Esophagus (tissue), 2 donors: ENCODE data around the gene NUDT21. TPM values are rescaled to one million over a fixed set of nuclear protein-coding genes. Genes with fewer than 3 reads are reported as not detected.

Experiments used
- H3K27ac ChIP-seq, 2 donors: one replicate each; pipeline ENCODE4 v1.5.1; 2013; ENCODE audit warnings: low read depth in 2 of 2, mild to moderate bottlenecking in 2 of 2, inconsistent platforms in 1 of 2, low read length in 1 of 2, moderate library complexity in 1 of 2
- H3K27me3 ChIP-seq, 2 donors: one replicate each; pipeline ENCODE4 v1.6.1; 2013; ENCODE audit warnings: low read length in 2 of 2, control low read depth in 1 of 2, mild to moderate bottlenecking in 1 of 2; ENCODE audit not compliant: insufficient read depth in 2 of 2, control insufficient read depth in 1 of 2
- H3K36me3 ChIP-seq, 2 donors: one replicate each; pipeline ENCODE4 v1.6.1; 2013; ENCODE audit warnings: low read length in 1 of 2; ENCODE audit not compliant: control insufficient read depth in 2 of 2, insufficient read depth in 2 of 2
- H3K4me1 ChIP-seq, 2 donors: one replicate each; pipeline ENCODE4 v1.6.1; 2013; ENCODE audit warnings: low read length in 1 of 2; ENCODE audit not compliant: control insufficient read depth in 2 of 2, insufficient read depth in 2 of 2
- H3K4me3 ChIP-seq, 2 donors: one replicate each; pipeline ENCODE4 v1.5.1; 2013; ENCODE audit warnings: low read length in 2 of 2, mild to moderate bottlenecking in 2 of 2, low read depth in 1 of 2, moderate library complexity in 1 of 2
- H3K9me3 ChIP-seq, 2 donors: one replicate each; pipeline ENCODE4 v1.6.1; 2013; ENCODE audit warnings: mild to moderate bottlenecking in 2 of 2, low read depth in 1 of 2, low read length in 1 of 2, moderate library complexity in 1 of 2; ENCODE audit not compliant: control insufficient read depth in 2 of 2, insufficient read depth in 1 of 2
- WGBS, 2 donors: extraction: QIAGEN DNeasy Blood & Tissue Kit; methylation state at CpG; one replicate each; pipeline ENCODE4 v1.1.7; 2013; 5-methylcytosine and 5-hydroxymethylcytosine counted together
- polyA plus RNA-seq, 2 donors: library from polyadenylated mRNA; stranded (reverse); fragments of 200-250 nt; gene quantifications; one replicate each; pipeline ENCODE4 v1.2.3, GENCODE V29; 2013
- donor health status: healthy with polysubstance abuse.
- donor health status: Bipolar disorder and iron deficiency.

Gene NUDT21
- polyA plus RNA-seq, 2 donors = 29.5 to 40.1 TPM

- H3K4me1 ChIP-seq = no peaks in the 10 kb centered on the region
- no peaks in the 10 kb centered on the region for H3K27me3 ChIP-seq
- no peaks in the 10 kb centered on the region for H3K9me3 ChIP-seq
- no peak overlapping the region for H3K4me3 ChIP-seq
- H3K36me3 ChIP-seq = peaks cover 2 to 7% of the 10 kb centered on the region in 2 donors
- WGBS, 2 donors = 97 to 98% methylated on average over 1 of the region's 1 CpG
- no peak overlapping the region for H3K27ac ChIP-seq
These were observed 13.1 kb downstream of the NUDT21 start for GRCh38 chr16:56438038-56438437.

GRCh38 chr16:56436258-56436657, 14.9 kb downstream of the NUDT21 start:
- Histone ChIP-seq H3K27me3 (no peaks in the 10 kb centered on the region), H3K4me1 (no peaks in the 10 kb centered on the region), H3K4me3 (no peak overlapping the region), H3K36me3 (peaks cover 2 to 7% of the 10 kb centered on the region in 2 donors), H3K27ac (no peak overlapping the region), H3K9me3 (no peaks in the 10 kb centered on the region)

GRCh38 chr16:56428091-56428490, 23.0 kb downstream of the NUDT21 start:
- H3K27me3 ChIP-seq = no peaks in the 10 kb centered on the region
- H3K27ac ChIP-seq = peak overlapping the region in 1 of 2 donors; percentile 16
- H3K9me3 ChIP-seq = no peaks in the 10 kb centered on the region
- peaks cover 0 to 2% of the 10 kb centered on the region in 2 donors for H3K36me3 ChIP-seq
- 53 to 57% methylated on average over 1 of the region's 1 CpG for WGBS, 2 donors
- no peak overlapping the region for H3K4me3 ChIP-seq
- H3K4me1 ChIP-seq = no peaks in the 10 kb centered on the region

- peaks cover 0 to 2% of the 10 kb centered on the region in 2 donors for H3K36me3 ChIP-seq
- H3K9me3 ChIP-seq = no peaks in the 10 kb centered on the region
- no peak overlapping the region for H3K4me3 ChIP-seq
- peak overlapping the region in 1 of 2 donors; percentile 75 for H3K27ac ChIP-seq
- WGBS, 2 donors = 59 to 62% methylated on average over 4 of the region's 4 CpGs
- peaks cover 3 to 4% of the 10 kb centered on the region in 2 donors for H3K4me1 ChIP-seq
- H3K27me3 ChIP-seq = no peaks in the 10 kb centered on the region
These were observed 24.5 kb downstream of the NUDT21 start for GRCh38 chr16:56426585-56426984.

DNA sequence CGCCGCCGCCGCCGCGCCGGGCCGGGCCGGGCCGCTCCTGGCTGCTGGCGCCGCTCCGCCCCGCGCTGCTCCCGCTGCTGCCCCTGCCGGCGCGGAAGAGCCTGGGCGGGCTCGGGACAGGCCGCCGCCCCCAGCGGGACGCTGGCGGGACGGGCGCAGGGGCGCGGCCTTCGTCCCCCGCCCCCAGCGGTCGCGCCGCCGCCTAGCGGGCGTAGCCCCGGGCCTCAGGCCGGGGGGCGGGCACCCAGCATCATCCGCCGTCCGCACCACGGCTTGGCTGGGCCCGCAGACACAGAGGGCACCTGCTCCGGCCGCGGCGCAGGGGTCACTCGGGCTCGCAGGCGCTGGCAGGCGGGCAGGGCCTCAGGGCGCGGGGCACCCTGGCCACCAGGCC, 25.7 kb downstream of the NUDT21 start, which contains the start of gene AMFR:
Gene AMFR (minus strand): TSS at position 107 of the 394 bp plus-strand sequence. CDS start 218 bp downstream, outside the sequence.
- H3K27me3 ChIP-seq = no peaks in the 10 kb centered on the region
- H3K27ac ChIP-seq = peak within 1 kb of the TSS; percentile 86 to 94
- peak within 1 kb of the TSS; percentile 72 to 92 for H3K4me3 ChIP-seq
- WGBS, 2 donors = 0 to 1% methylated on average over 35 to 57 of the region's 57 CpGs
- H3K4me1 ChIP-seq = peaks cover 3 to 4% of the 10 kb centered on the region in 2 donors
- no peaks in the 10 kb centered on the region for H3K9me3 ChIP-seq
- H3K36me3 ChIP-seq = peaks cover 0 to 2% of the 10 kb centered on the region in 2 donors

GRCh38 chr16:56424791-56425438, 26.2 kb downstream of the NUDT21 start:
- H3K27me3 ChIP-seq = no peaks in the 10 kb centered on the region
- H3K4me1 ChIP-seq = peaks cover 3 to 4% of the 10 kb centered on the region in 2 donors
- H3K4me3 ChIP-seq = peak overlapping the region; percentile 72 to 92
- no peaks in the 10 kb centered on the region for H3K9me3 ChIP-seq
- peak overlapping the region; percentile 86 to 89 for H3K27ac ChIP-seq
- peaks cover 0 to 2% of the 10 kb centered on the region in 2 donors for H3K36me3 ChIP-seq
- WGBS, 2 donors = 0 to 1% methylated on average over 52 to 79 of the region's 79 CpGs

GRCh38 chr16:56424404-56424764, 26.7 kb downstream of the NUDT21 start:
- peaks cover 3 to 4% of the 10 kb centered on the region in 2 donors for H3K4me1 ChIP-seq
- 1 to 2% methylated on average over 16 of the region's 16 CpGs for WGBS, 2 donors
- no peaks in the 10 kb centered on the region for H3K27me3 ChIP-seq
- H3K36me3 ChIP-seq = peaks cover 0 to 2% of the 10 kb centered on the region in 2 donors
- H3K4me3 ChIP-seq = peak overlapping the region; percentile 72 to 92
- H3K9me3 ChIP-seq = no peaks in the 10 kb centered on the region
- peak overlapping the region; percentile 86 to 89 for H3K27ac ChIP-seq

DNA sequence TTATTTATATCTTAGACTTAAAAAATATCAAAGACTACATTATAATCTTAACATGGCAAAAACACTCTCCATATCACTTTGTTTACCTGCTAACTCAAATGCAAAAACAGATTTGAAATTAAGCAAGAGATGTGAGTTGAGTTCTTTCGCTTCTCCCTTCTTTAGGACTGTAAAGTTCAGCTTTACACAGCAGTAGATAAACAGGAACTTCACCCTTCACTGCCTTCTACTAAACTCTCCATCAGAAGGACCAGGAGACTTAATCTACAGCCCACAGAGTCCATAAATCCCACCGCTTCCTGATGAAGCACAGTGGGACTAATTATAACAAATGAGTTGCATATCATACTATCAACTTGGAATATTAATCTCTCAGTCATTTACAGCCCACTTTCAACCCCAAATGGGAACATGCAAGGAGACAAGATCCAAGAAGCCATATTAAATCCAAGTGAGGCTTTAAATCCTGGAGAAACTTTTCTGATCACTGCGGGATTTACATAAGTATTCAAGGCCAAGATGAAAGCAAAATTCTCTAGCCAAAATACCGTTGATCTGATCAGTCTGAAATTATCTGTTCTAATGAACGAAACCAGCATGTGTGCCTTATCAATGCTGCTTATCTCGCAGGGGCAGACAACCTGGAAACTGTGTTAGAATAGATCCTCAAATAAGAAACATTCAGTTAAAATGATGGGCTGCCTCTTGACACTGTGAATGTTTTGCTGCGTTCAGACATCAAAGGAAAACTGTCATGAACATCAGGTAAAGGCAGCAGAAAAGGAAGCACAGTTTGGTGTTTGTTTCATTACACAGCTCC, 27.3 kb downstream of the NUDT21 start:
- H3K27me3 ChIP-seq = no peaks in the 10 kb centered on the region
- H3K9me3 ChIP-seq = no peaks in the 10 kb centered on the region
- WGBS, 2 donors = 18 to 26% methylated on average over 7 of the region's 7 CpGs
- peaks cover 3 to 4% of the 10 kb centered on the region in 2 donors for H3K4me1 ChIP-seq
- H3K27ac ChIP-seq = peak overlapping the region; percentile 86 to 89
- peaks cover 0 to 1% of the 10 kb centered on the region in 2 donors for H3K36me3 ChIP-seq
- peak overlapping the region; percentile 72 to 92 for H3K4me3 ChIP-seq

GRCh38 chr16:56422896-56423441, 28.2 kb downstream of the NUDT21 start:
- Histone ChIP-seq H3K36me3 (no peaks in the 10 kb centered on the region), H3K4me1 (peaks cover 3 to 4% of the 10 kb centered on the region in 2 donors), H3K27me3 (no peaks in the 10 kb centered on the region), H3K9me3 (no peaks in the 10 kb centered on the region), H3K4me3 (peak overlapping the region; percentile 0 to 5), H3K27ac (peak overlapping the region in 1 of 2 donors; percentile 31)
- WGBS, 2 donors = 64 to 68% methylated on average over 4 of the region's 4 CpGs
